Gastrocnemius medialis (tissue), 4 donors: Measurements from ENCODE around the gene COL6A5. TPM values are rescaled to one million over a fixed set of nuclear protein-coding genes. Genes with fewer than 3 reads are reported as not detected.
"Not testable (repeated sequence)": the region's sequence is repeated elsewhere in the genome, so short reads cannot be mapped to it uniquely, and the experiment has no call there.

Experiments
- ATAC-seq, 2 donors: fragments of 150-250 bp; one replicate each; pipeline ENCODE4 v1.9.1; 2016
- DNase-seq, 2 donors: peaks; one replicate each; pipeline ENCODE4 v3.0.0-alpha.2; 2019
- H3K27ac ChIP-seq, 4 donors: fragments of 200-600 bp; sonication (generic); 1 replicate in 1 of 4; 2 replicates in 3 of 4; pipeline ENCODE4 v1.5.1; 2016 to 2018; ENCODE audit warnings: mild to moderate bottlenecking in 2 of 4, moderate library complexity in 1 of 4
- H3K27me3 ChIP-seq, 3 donors: fragments of 200-600 bp; sonication (generic) in 2 of 3; 1 replicate in 1 of 3; 2 replicates in 2 of 3; pipeline versions ENCODE4 v1.5.1 to v1.6.0; 2016 to 2019; ENCODE audit warnings: mild to moderate bottlenecking in 1 of 3, moderate library complexity in 1 of 3
- H3K36me3 ChIP-seq, 2 donors: fragments of 200-600 bp; sonication (generic) in 1 of 2; one replicate each; pipeline ENCODE4 v1.5.1; 2017 to 2018
- H3K4me1 ChIP-seq, 2 donors: fragments of 200-600 bp; sonication (generic) in 1 of 2; one replicate each; pipeline ENCODE4 v1.5.1; 2016 to 2017; ENCODE audit warnings: mild to moderate bottlenecking in 2 of 2
- H3K4me3 ChIP-seq, 4 donors: fragments of 200-600 bp; sonication (generic) in 3 of 4; 1 replicate in 1 of 4; 2 replicates in 3 of 4; pipeline ENCODE4 v1.5.1; 2016 to 2019; ENCODE audit warnings: mild to moderate bottlenecking in 2 of 4
- H3K9me3 ChIP-seq, 3 donors: fragments of 200-600 bp; sonication (generic) in 2 of 3; 1 replicate in 1 of 3; 2 replicates in 2 of 3; pipeline ENCODE4 v1.5.1; 2016 to 2019
- POLR2A ChIP-seq, 2 donors: fragments of 450-650 bp; IDR thresholded peaks; one replicate each; pipeline ENCODE4 v1.6.1; 2017; ENCODE audit warnings: antibody characterized with exemption in 2 of 2, mild to moderate bottlenecking in 2 of 2, moderate library complexity in 2 of 2
- in situ Hi-C, 4 donors: fragments of 200-750 bp; cut with MboI; loops; one replicate each; pipeline versions ENCODE4 v1.15.0 to v1.8.0; 2017; ENCODE audit warnings: low sequenced_read_pairs in 4 of 4
- intact Hi-C: fragments of 100-400 bp; cut with DNase I; formaldehyde crosslinking; loops from one replicate; pipeline ENCODE4 v1.15.1; 2023; ENCODE audit warnings: low total_unique reads
- total RNA-seq, 4 donors: library from RNA; depleted of rRNA; stranded (reverse); fragments of >200 nt; gene quantifications; one replicate each; pipeline versions ENCODE4 v1.1.0 to v1.2.3, GENCODE V29; 2016
- TF ChIP-seq, protein P1 (sequence below), 5 experiments: fragments of 450-650 bp in 3 of 5; fragments of 200-600 bp in 2 of 5; sonication (generic) in 2 of 5; IDR thresholded peaks in 4 of 5; conservative IDR thresholded peaks in 1 of 5; 1 replicate in 4 of 5; 2 replicates in 1 of 5; pipeline ENCODE4 v1.5.1; 2016 to 2019; ENCODE audit warnings: antibody characterized with exemption in 5 of 5, mild to moderate bottlenecking in 3 of 5, moderate library complexity in 3 of 5

The COL6A5 gene
- total RNA-seq, 4 donors from 2014 or later = not detected

DNA sequence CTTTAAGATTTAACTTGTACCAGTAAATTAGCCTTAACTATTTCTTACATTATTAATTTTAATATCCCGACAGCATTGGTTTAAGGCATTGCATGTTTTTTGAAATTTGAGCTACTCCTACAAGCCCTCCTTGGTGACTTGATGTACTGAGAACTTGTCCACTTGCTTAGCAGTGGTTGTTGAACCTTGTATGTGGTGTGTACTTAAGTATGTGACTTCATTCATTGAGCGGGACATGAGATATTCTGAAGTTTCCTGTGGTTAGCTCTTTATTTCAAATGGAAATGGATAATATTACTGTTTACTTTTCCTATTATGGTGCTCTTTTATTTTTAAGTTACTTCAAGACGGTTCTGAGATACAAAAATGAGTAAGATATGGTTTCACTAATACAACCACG lies 3.6 kb upstream of the COL6A5 start:
- TF ChIP-seq, protein P1, sequence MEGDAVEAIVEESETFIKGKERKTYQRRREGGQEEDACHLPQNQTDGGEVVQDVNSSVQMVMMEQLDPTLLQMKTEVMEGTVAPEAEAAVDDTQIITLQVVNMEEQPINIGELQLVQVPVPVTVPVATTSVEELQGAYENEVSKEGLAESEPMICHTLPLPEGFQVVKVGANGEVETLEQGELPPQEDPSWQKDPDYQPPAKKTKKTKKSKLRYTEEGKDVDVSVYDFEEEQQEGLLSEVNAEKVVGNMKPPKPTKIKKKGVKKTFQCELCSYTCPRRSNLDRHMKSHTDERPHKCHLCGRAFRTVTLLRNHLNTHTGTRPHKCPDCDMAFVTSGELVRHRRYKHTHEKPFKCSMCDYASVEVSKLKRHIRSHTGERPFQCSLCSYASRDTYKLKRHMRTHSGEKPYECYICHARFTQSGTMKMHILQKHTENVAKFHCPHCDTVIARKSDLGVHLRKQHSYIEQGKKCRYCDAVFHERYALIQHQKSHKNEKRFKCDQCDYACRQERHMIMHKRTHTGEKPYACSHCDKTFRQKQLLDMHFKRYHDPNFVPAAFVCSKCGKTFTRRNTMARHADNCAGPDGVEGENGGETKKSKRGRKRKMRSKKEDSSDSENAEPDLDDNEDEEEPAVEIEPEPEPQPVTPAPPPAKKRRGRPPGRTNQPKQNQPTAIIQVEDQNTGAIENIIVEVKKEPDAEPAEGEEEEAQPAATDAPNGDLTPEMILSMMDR (IDR thresholded peaks at IDR 0.05 in 4 of 5, conservative IDR thresholded peaks at IDR 0.05 in 1 of 5) = no peak
- TF ChIP-seq POLR2A (IDR thresholded peaks at IDR 0.05) = no peak

DNA sequence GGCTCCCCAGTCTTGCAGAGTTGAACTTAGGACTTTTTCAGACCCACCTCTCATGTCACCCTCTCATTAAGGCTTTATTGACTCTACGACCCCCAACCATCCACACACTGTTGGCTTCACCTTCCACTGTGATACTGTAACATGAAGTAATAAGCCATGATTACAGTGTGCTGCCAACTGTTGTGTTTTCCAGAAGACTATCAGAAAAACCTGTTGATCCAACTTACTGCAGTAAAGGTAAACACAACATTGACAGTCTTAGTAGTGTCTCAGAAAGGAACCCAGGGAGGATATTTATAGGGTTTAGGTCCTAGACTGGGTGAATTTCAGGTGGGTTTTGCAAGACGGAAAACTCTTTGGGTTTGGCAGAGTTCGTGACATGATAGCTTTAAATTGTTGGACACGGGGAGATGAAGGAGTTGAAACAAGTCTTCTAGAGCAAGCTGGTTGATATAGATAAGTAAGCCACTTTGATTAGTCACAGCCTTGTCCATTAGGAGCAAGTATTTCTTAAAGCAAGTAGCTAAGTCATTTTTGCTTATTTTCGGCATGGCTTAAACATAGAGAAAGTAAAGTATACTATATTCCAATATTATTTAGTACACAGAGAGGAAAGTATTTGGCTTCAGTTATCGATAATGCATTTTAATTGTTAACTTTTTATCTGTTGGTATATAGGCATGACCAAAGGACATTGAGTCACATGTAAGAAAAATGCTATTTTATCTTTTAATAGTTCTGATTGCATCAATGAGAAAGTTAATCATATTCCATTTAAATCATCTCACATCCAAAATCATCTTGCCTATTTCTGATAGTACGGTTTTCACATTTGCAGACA lies 2.4 kb upstream of the COL6A5 start:
- no peak for ATAC-seq
- Histone ChIP-seq H3K36me3 (no peaks in the 10 kb centered on the region), H3K4me3 (no peak overlapping the region), H3K9me3 (no peaks in the 10 kb centered on the region), H3K4me1 (no peaks in the 10 kb centered on the region), H3K27me3 (peaks cover 0 to 11% (median 4%) of the 10 kb centered on the region in 3 donors), H3K27ac (no peak overlapping the region)
- no peak for DNase-seq
- TF ChIP-seq, protein P1 (IDR thresholded peaks at IDR 0.05 in 4 of 5, conservative IDR thresholded peaks at IDR 0.05 in 1 of 5) = no peak
- TF ChIP-seq POLR2A (IDR thresholded peaks at IDR 0.05) = no peak
- intact Hi-C loops (no loop called here), in situ Hi-C loops (no loop called here)

More for the DNA sequence above, 3.6 kb upstream of the COL6A5 start:
- ATAC-seq (no peak), DNase-seq (no peak)
- no peaks in the 10 kb centered on the region for H3K4me1 ChIP-seq
- H3K4me3 ChIP-seq = no peak overlapping the region
- intact Hi-C loops (no loop called here), in situ Hi-C loops (no loop called here)
- H3K36me3 ChIP-seq = no peaks in the 10 kb centered on the region
- H3K27me3 ChIP-seq = peaks cover 0 to 11% (median 4%) of the 10 kb centered on the region in 3 donors
- H3K27ac ChIP-seq = no peak overlapping the region
- no peaks in the 10 kb centered on the region for H3K9me3 ChIP-seq

DNA sequence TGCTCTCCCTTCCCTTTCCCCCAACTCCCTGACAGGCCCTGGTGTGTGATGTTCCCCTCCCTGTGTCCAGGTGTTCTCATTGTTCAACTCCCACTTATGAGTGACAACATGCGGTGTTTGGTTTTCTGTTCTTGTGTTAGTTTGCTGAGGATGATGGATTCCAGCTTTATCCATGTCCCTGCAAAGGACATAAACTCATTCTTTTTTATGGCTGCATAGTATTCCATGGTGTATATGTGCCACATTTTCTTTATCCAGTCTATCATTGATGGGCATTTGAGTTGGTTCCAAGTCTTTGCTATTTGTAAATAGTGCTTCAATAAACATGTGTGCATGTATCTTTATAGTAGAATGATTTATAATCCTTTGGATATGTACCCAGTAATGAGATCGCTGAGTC lies 2.8 kb downstream of the COL6A5 start:
- H3K9me3 ChIP-seq, H3K4me1 ChIP-seq, H3K36me3 ChIP-seq, DNase-seq, ATAC-seq, H3K27ac ChIP-seq, in situ Hi-C loops, H3K4me3 ChIP-seq, intact Hi-C loops: not testable (repeated sequence)
- peaks cover 0 to 11% (median 4%) of the 10 kb centered on the region in 3 donors for H3K27me3 ChIP-seq

DNA sequence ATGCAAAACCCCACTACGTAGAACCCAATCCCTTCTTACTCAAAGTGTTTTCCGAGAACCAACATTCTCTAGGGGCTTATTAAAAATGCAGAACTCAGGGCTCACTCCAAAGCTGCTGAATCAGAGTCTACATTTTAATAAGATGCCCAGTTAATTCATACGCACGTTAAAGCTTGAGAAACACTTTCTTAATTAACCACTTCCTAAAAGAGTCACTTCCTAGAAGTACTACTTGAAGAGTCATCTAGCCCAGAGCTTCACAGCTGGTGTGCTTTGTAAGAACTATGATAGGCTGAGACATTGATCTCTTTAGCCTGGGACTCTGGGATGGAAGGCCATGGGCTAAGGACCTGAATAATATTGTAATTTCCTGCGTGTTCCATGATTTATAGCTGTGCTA lies 9.0 kb downstream of the COL6A5 start:
- no peak for ATAC-seq
- intact Hi-C loops = no loop called here

DNA sequence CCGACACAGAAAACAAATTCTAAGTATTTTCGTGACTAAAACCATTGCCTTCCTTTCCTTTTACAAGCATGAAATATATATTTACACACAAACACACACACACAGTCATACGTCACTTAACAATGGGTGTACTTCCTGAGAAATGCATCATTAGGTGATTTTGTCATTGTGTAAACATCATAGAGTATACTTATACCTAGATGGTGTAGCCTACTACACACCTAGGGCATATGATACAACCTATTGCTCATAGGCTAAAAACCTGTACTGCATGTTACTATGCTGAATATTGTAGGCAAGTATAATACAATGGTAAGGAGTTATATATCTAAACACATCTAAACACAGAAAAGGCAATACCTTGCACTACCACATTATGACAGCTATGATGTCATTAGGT lies 28.6 kb downstream of the COL6A5 start:
- Histone ChIP-seq H3K4me3 (no peak overlapping the region), H3K4me1 (no peaks in the 10 kb centered on the region), H3K9me3 (no peaks in the 10 kb centered on the region), H3K27me3 (no peaks in the 10 kb centered on the region), H3K27ac (no peak overlapping the region), H3K36me3 (no peaks in the 10 kb centered on the region)
- in situ Hi-C loops (no loop called here), intact Hi-C loops (no loop called here)
- ATAC-seq (no peak), DNase-seq (no peak)
- TF ChIP-seq, protein P1 (IDR thresholded peaks at IDR 0.05 in 4 of 5, conservative IDR thresholded peaks at IDR 0.05 in 1 of 5) = no peak
- no peak for TF ChIP-seq POLR2A (IDR thresholded peaks at IDR 0.05)

More for the DNA sequence above, 9.0 kb downstream of the COL6A5 start:
- no peak for TF ChIP-seq POLR2A (IDR thresholded peaks at IDR 0.05)
- TF ChIP-seq, protein P1 (IDR thresholded peaks at IDR 0.05 in 4 of 5, conservative IDR thresholded peaks at IDR 0.05 in 1 of 5) = no peak
- Histone ChIP-seq H3K36me3 (no peaks in the 10 kb centered on the region), H3K9me3 (no peaks in the 10 kb centered on the region), H3K27ac (no peak overlapping the region), H3K4me3 (no peak overlapping the region), H3K27me3 (no peaks in the 10 kb centered on the region), H3K4me1 (no peaks in the 10 kb centered on the region)
- no peak for DNase-seq
- in situ Hi-C loops = no loop called here
